Measurements from ENCODE around the gene LHFPL2. TPM values are rescaled to one million over a fixed set of nuclear protein-coding genes. Genes with fewer than 3 reads are reported as not detected.

Gene LHFPL2
- total and polyA plus RNA-seq, 2 of the 4 experiments (the other 2 are of a cell fraction): 6.5 to 11.3 TPM

DNA sequence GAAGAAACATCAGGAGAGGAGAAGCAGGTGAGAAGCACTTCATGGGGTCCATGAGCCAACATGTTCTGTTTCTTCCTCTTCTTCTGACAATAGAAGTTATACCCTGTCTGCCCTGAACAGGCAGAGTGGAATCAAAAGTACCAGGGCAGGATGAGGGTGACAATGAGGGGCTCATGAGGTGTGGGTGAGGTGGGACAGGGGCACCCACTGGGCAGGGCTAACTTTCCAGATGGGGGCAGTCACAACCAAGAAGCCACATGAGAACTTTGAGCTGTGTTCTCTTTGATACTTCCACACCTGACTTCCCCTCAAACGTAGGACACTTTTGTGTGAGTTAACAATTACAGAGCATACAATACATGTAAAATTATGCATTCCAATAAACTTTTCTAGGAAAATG, 92.7 kb downstream of the LHFPL2 start:
- BruUV-seq (replicated peaks): no TSS peak
- Histone ChIP-seq H2BK120ac (ENCODE audit: low read depth, low read length) (no peak overlapping the region), H3K36me3 (ENCODE audit: control insufficient read depth, insufficient read depth, low read length) (peaks cover 5% of the 10 kb centered on the region), H3K23ac (ENCODE audit: low read depth, low read length) (no peak overlapping the region), H2AK5ac (ENCODE audit: low read depth, low read length) (no peak overlapping the region), H2BK20ac (ENCODE audit: low read depth, low read length) (no peak overlapping the region), H3K14ac (replicated peaks; ENCODE audit: low read depth, low read length) (no peak overlapping the region), H3K9ac (ENCODE audit: low read depth, low read length) (no peak overlapping the region), H3K4me3 (ENCODE audit: insufficient read depth, low read depth, low read length) (no peak overlapping the region), H2AFZ (replicated peaks; ENCODE audit: low read length, poor library complexity) (no peak overlapping the region), H4K91ac (ENCODE audit: insufficient read depth, low read depth, low read length) (no peak overlapping the region; the same call in 1 of the 2 replicates), H3K4ac (ENCODE audit: low read depth, low read length) (no peak overlapping the region), H2AK9ac (replicated peaks; ENCODE audit: low read depth, low read length, poor library complexity) (no peak overlapping the region), H3K56ac (ENCODE audit: extremely low read depth, insufficient read depth, low read length) (no peak overlapping the region), H3K27ac (ENCODE audit: insufficient read depth, low read length) (no peak overlapping the region), H3K9me1 (ENCODE audit: insufficient read depth, low read length) (peaks cover 21% of the 10 kb centered on the region; the same call in 1 of the 2 replicates), H4K20me1 (ENCODE audit: insufficient read depth, low read length) (no peaks in the 10 kb centered on the region), H3K9me3 (ENCODE audit: control insufficient read depth, insufficient read depth, low read length) (peaks cover 2% of the 10 kb centered on the region; the same call in 1 of the 2 replicates), H2BK5ac (ENCODE audit: low read depth, low read length, poor library complexity, severe bottlenecking) (no peak overlapping the region), H3K18ac (ENCODE audit: low read depth, low read length) (no peak overlapping the region), H2BK15ac (ENCODE audit: low read depth, low read length) (no peak overlapping the region), H3K27me3 (ENCODE audit: control insufficient read depth, insufficient read depth, low read length) (no peaks in the 10 kb centered on the region), H4K5ac (ENCODE audit: low read depth, low read length) (no peak overlapping the region), H3K4me2 (ENCODE audit: low read depth, low read length) (no peak overlapping the region), H4K8ac (ENCODE audit: low read depth in 2 of 2, low read length in 2 of 2) (no peak overlapping the region), H3K4me1 (ENCODE audit: control insufficient read depth, insufficient read depth, low read length) (peaks cover 2% of the 10 kb centered on the region; the same call in 1 of the 2 replicates), H3K79me1 (ENCODE audit: low read depth in 1 of 2, low read length in 2 of 2) (peaks cover 38 to 52% of the 10 kb centered on the region in 2 experiments)
- ChIA-PET CTCF (no interaction called here), POLR2A (ENCODE audit: unreplicated experiment) (no interaction called here)
- no peak for DNase-seq
- in situ Hi-C loops (cut with MboI; ENCODE audit: low sequenced_read_pairs) (no loop called here), intact Hi-C loops (cut with micrococcal nuclease) (no loop called here), dilution Hi-C loops (cut with HindIII; ENCODE audit: low sequenced_read_pairs, unreplicated experiment) (no loop called here)
- TF ChIP-seq, protein P1, sequence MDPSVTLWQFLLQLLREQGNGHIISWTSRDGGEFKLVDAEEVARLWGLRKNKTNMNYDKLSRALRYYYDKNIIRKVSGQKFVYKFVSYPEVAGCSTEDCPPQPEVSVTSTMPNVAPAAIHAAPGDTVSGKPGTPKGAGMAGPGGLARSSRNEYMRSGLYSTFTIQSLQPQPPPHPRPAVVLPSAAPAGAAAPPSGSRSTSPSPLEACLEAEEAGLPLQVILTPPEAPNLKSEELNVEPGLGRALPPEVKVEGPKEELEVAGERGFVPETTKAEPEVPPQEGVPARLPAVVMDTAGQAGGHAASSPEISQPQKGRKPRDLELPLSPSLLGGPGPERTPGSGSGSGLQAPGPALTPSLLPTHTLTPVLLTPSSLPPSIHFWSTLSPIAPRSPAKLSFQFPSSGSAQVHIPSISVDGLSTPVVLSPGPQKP (IDR thresholded peaks at IDR 0.05; ENCODE audit: borderline replicate concordance, low read depth, low read length): no peak
- TF ChIP-seq, protein P2, sequence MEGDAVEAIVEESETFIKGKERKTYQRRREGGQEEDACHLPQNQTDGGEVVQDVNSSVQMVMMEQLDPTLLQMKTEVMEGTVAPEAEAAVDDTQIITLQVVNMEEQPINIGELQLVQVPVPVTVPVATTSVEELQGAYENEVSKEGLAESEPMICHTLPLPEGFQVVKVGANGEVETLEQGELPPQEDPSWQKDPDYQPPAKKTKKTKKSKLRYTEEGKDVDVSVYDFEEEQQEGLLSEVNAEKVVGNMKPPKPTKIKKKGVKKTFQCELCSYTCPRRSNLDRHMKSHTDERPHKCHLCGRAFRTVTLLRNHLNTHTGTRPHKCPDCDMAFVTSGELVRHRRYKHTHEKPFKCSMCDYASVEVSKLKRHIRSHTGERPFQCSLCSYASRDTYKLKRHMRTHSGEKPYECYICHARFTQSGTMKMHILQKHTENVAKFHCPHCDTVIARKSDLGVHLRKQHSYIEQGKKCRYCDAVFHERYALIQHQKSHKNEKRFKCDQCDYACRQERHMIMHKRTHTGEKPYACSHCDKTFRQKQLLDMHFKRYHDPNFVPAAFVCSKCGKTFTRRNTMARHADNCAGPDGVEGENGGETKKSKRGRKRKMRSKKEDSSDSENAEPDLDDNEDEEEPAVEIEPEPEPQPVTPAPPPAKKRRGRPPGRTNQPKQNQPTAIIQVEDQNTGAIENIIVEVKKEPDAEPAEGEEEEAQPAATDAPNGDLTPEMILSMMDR (conservative IDR thresholded peaks at IDR 0.05; ENCODE audit: low read depth, low read length): no peak
- TF ChIP-seq SMC3 (IDR thresholded peaks at IDR 0.05; ENCODE audit: low read depth, low read length) (no peak), FOS (IDR thresholded peaks at IDR 0.05; ENCODE audit: low read depth, low read length) (no peak), BHLHE40 (IDR thresholded peaks at IDR 0.05; ENCODE audit: low read depth, low read length) (no peak), RFX5 (IDR thresholded peaks at IDR 0.05; ENCODE audit: low read depth, low read length) (no peak), RCOR1 (IDR thresholded peaks at IDR 0.05; ENCODE audit: insufficient replicate concordance, low read length) (no peak), MXI1 (IDR thresholded peaks at IDR 0.05; ENCODE audit: borderline replicate concordance, low read depth, low read length) (no peak), MAFK (IDR thresholded peaks at IDR 0.05; ENCODE audit: low read depth, low read length) (no peak), CEBPB (IDR thresholded peaks at IDR 0.05; ENCODE audit: low read depth, low read length) (no peak), POLR2A (IDR thresholded peaks at IDR 0.05; ENCODE audit: low read depth, low read length) (no peak), CHD1 (IDR thresholded peaks at IDR 0.05; ENCODE audit: low read depth, low read length) (no peak)
- TF ChIP-seq, protein P3, sequence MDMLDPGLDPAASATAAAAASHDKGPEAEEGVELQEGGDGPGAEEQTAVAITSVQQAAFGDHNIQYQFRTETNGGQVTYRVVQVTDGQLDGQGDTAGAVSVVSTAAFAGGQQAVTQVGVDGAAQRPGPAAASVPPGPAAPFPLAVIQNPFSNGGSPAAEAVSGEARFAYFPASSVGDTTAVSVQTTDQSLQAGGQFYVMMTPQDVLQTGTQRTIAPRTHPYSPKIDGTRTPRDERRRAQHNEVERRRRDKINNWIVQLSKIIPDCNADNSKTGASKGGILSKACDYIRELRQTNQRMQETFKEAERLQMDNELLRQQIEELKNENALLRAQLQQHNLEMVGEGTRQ (IDR thresholded peaks at IDR 0.05; ENCODE audit: low read depth, low read length): no peak
- WGBS, 2 experiments (ENCODE audit: extremely low coverage in 2 of 2, insufficient read length in 1 of 2): no CpG with 5 or more reads among the region's 1 CpG
- ATAC-seq (ENCODE audit: low read depth): no peak

Measured in IMR-90 (cell line).